Breast epithelium (tissue), 4 donors: ENCODE measurements around the gene MACROD2. TPM values are rescaled to one million over a fixed set of nuclear protein-coding genes. Genes with fewer than 3 reads are reported as not detected.

Experiments
- DNase-seq, 2 donors: peaks; one replicate each; pipeline ENCODE4 v3.0.0-alpha.2; 2019; ENCODE audit warnings: low spot score in 2 of 2
- H3K27ac ChIP-seq, 2 donors: fragments of 200-600 bp; sonication (generic) in 1 of 2; one replicate each; pipeline ENCODE4 v1.5.1; 2016 to 2019; ENCODE audit warnings: mild to moderate bottlenecking in 1 of 2
- H3K27me3 ChIP-seq, 2 donors: fragments of 200-600 bp; sonication (generic) in 1 of 2; one replicate each; pipeline versions ENCODE4 v1.5.1 to v1.6.0; 2017 to 2019; ENCODE audit warnings: control low read depth in 1 of 2, mild to moderate bottlenecking in 1 of 2
- H3K36me3 ChIP-seq: fragments of 200-600 bp; one replicate; pipeline ENCODE4 v1.5.1; 2019
- H3K4me1 ChIP-seq, 2 donors: fragments of 200-600 bp; sonication (generic); one replicate each; pipeline ENCODE4 v1.5.1; 2016 to 2019; ENCODE audit warnings: control low read depth in 1 of 2
- H3K4me3 ChIP-seq, 3 donors: fragments of 200-600 bp; sonication (generic); 1 replicate in 2 of 3; 2 replicates in 1 of 3; pipeline ENCODE4 v1.5.1; 2016 to 2019; ENCODE audit warnings: mild to moderate bottlenecking in 3 of 3, moderate library complexity in 2 of 3
- H3K9me3 ChIP-seq, 2 donors: fragments of 200-600 bp; sonication (generic) in 1 of 2; one replicate each; pipeline ENCODE4 v1.5.1; 2016 to 2019; ENCODE audit warnings: control low read depth in 1 of 2
- POLR2A ChIP-seq: fragments of 450-650 bp; IDR thresholded peaks from one replicate; pipeline ENCODE4 v1.6.1; 2016; ENCODE audit warnings: antibody characterized with exemption, mild to moderate bottlenecking, moderate library complexity
- POLR2AphosphoS5 ChIP-seq, 3 donors: sonication (generic); formaldehyde crosslinking; IDR thresholded peaks; one replicate each; pipeline ENCODE4 v1.6.1; 2017; ENCODE audit warnings: antibody characterized with exemption in 3 of 3
- intact Hi-C: fragments of 100-400 bp; cut with DNase I; formaldehyde crosslinking; loops from one replicate; pipeline ENCODE4 v1.15.1; 2023; ENCODE audit warnings: low total_unique reads
- total RNA-seq, 3 donors: library from RNA; depleted of rRNA; stranded (reverse); fragments of >200 nt; gene quantifications; one replicate each; pipeline ENCODE4 v1.1.0, GENCODE V29; 2016
- TF ChIP-seq, protein P1 (sequence below), 3 donors: fragments of 450-650 bp; IDR thresholded peaks; one replicate each; pipeline ENCODE4 v1.5.1; 2016 to 2017; ENCODE audit warnings: antibody characterized with exemption in 3 of 3, mild to moderate bottlenecking in 3 of 3, moderate library complexity in 3 of 3

The MACROD2 gene
- total RNA-seq, 3 donors from 2014 or later, result 6.7 to 26.8 (median 8.8) TPM

DNA sequence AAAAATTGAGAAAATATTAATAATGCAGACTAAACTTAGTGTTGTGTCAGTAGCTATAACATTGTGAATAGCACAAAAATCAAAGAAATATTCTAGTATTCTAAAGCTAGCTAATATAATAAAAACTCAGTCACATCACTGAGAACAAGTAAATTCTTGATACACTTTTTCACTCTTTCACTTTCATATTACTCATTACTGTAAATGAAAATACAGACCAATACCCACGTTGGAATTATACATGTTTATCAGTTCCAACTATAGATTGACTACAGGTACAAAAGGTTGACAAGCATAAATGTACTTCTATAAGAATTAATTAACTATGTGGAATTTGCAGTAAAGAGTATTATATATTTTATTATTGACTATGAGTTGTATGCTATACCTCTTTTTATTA, 1385.5 kb downstream of the MACROD2 start:
- no peaks in the 10 kb centered on the region for H3K9me3 ChIP-seq
- no peak overlapping the region for H3K27ac ChIP-seq
- H3K36me3 ChIP-seq, result no peaks in the 10 kb centered on the region
- no peaks in the 10 kb centered on the region for H3K27me3 ChIP-seq
- H3K4me1 ChIP-seq, result no peaks in the 10 kb centered on the region
- H3K4me3 ChIP-seq, result no peak overlapping the region
- intact Hi-C loops, result no loop called here
- DNase-seq, result no peak
- TF ChIP-seq, protein P1, sequence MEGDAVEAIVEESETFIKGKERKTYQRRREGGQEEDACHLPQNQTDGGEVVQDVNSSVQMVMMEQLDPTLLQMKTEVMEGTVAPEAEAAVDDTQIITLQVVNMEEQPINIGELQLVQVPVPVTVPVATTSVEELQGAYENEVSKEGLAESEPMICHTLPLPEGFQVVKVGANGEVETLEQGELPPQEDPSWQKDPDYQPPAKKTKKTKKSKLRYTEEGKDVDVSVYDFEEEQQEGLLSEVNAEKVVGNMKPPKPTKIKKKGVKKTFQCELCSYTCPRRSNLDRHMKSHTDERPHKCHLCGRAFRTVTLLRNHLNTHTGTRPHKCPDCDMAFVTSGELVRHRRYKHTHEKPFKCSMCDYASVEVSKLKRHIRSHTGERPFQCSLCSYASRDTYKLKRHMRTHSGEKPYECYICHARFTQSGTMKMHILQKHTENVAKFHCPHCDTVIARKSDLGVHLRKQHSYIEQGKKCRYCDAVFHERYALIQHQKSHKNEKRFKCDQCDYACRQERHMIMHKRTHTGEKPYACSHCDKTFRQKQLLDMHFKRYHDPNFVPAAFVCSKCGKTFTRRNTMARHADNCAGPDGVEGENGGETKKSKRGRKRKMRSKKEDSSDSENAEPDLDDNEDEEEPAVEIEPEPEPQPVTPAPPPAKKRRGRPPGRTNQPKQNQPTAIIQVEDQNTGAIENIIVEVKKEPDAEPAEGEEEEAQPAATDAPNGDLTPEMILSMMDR (IDR thresholded peaks at IDR 0.05), result no peak

DNA sequence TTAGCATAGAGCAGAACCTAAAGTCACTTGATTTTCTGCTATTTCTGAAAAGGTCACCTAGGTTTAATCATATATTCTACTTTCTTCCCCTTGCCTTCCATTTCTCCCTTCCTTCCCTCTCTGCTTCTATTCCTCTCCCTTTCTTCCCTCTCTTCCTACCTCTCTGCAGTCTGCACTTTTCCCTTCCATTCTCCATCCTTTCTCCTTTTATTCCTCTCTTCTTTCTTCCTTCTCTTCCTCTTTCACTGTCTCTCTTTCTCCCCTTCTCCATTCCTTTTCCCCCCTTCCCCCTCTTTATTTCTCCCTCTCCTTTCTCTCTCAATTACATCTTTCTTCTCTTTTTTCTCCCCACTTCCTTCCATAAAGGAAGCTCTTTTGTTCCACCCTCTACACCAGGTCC, 1391.9 kb downstream of the MACROD2 start:
- intact Hi-C loops, result no loop called here
- H3K9me3 ChIP-seq, result no peaks in the 10 kb centered on the region
- DNase-seq, result no peak
- no peak overlapping the region for H3K27ac ChIP-seq
- no peak overlapping the region for H3K4me3 ChIP-seq
- H3K36me3 ChIP-seq, result no peaks in the 10 kb centered on the region
- no peaks in the 10 kb centered on the region for H3K27me3 ChIP-seq
- no peaks in the 10 kb centered on the region for H3K4me1 ChIP-seq
- TF ChIP-seq POLR2A (no peak), POLR2AphosphoS5 (IDR thresholded peaks at IDR 0.05) (no peak)
- TF ChIP-seq, protein P1 (IDR thresholded peaks at IDR 0.05), result no peak

DNA sequence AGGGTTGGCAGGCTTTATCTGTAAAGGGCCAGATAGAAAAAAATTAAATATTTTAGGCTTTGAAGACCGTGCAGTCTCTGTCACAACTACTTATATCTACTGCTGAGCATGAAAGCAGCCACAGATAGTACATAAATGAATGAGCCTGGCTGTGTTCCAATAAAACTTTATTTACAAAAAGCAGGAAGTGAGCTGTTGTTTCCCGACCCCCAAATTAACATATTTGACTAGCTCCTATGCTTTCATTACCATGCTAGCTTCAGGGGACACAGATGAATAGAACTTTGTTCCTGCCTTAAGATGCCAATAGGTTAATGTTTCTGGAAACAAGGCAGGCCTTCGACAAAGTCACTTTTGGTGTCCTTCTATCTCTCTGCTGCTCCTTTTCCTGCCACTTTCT, 1400.1 kb downstream of the MACROD2 start:
- DNase-seq, result no peak
- TF ChIP-seq POLR2A (no peak), POLR2AphosphoS5 (IDR thresholded peaks at IDR 0.05) (no peak)
- TF ChIP-seq, protein P1 (IDR thresholded peaks at IDR 0.05), result no peak
- intact Hi-C loops, result no loop called here
- H3K27ac ChIP-seq, result no peak overlapping the region
- H3K27me3 ChIP-seq, result no peaks in the 10 kb centered on the region
- no peaks in the 10 kb centered on the region for H3K9me3 ChIP-seq
- H3K36me3 ChIP-seq, result no peaks in the 10 kb centered on the region
- no peak overlapping the region for H3K4me3 ChIP-seq
- no peaks in the 10 kb centered on the region for H3K4me1 ChIP-seq

DNA sequence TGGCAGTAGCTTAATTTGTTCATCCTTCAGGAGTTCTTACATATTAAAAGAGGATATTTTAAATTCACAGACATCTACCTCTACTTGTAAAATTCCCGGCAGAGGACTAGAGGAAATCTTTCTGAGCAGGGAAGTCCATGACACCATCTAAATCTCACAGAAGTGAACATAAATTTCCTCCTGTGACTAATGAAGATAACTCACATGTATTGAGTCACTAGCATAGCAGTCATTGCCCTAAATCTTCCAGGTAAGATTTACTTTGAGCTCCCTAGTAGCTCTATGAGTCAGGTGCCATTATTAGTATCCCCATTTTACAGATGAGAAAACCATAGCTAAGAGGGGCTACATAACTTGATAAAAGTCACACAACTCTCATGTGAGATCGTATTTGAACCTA, 1400.7 kb downstream of the MACROD2 start:
- no peaks in the 10 kb centered on the region for H3K9me3 ChIP-seq
- no peaks in the 10 kb centered on the region for H3K36me3 ChIP-seq
- H3K4me3 ChIP-seq, result no peak overlapping the region
- no peak for DNase-seq
- TF ChIP-seq, protein P1 (IDR thresholded peaks at IDR 0.05), result no peak
- no peak for TF ChIP-seq POLR2A
- TF ChIP-seq POLR2AphosphoS5 (IDR thresholded peaks at IDR 0.05), result no peak
- H3K27ac ChIP-seq, result no peak overlapping the region
- H3K27me3 ChIP-seq, result no peaks in the 10 kb centered on the region
- intact Hi-C loops, result no loop called here
- H3K4me1 ChIP-seq, result no peaks in the 10 kb centered on the region

DNA sequence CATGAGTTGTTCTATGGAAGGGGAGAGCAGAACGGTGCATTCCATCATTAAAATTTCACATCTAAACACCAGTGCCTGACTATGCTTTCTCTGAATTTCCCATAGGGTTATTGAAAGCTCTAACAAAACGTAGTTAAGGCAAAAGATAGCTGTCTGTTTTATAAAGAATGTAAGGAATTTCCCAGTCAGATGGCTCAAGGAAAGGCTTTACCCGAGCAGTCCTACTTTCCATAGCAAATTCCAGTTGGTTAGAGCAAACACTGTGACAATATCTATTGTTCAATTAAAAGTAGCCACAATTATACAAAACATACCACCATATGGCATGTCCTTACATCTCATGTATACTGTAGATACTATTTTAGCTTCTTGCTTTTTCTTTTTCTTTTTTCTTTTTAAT, 1401.6 kb downstream of the MACROD2 start:
- no peaks in the 10 kb centered on the region for H3K9me3 ChIP-seq
- H3K27ac ChIP-seq, result no peak overlapping the region

DNA sequence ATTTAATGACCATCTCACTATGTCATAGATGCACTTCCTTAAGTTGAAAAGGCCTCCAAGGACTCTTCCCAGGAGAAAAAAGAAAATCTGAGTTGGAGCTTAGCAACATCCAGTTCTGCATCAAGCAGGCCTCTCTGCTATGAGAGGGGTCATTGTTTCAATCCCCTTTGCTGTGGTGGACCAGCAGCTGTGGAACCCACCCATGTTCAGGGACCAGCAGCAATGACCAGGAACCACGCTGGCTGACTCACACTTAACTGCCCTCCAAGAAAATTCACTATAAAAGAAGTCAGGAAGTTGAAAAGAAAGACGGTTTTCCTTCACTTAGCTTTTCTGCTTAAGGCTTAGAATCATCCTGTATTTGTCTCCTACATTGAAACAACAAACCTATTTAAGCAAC, 1404.5 kb downstream of the MACROD2 start:
- Histone ChIP-seq H3K27ac (no peak overlapping the region), H3K4me1 (no peaks in the 10 kb centered on the region), H3K36me3 (no peaks in the 10 kb centered on the region), H3K27me3 (no peaks in the 10 kb centered on the region), H3K4me3 (no peak overlapping the region), H3K9me3 (no peaks in the 10 kb centered on the region)
- DNase-seq, result no peak
- intact Hi-C loops, result no loop called here
- TF ChIP-seq POLR2A, result no peak
- TF ChIP-seq, protein P1 (IDR thresholded peaks at IDR 0.05), result no peak
- TF ChIP-seq POLR2AphosphoS5 (IDR thresholded peaks at IDR 0.05), result no peak

More for the DNA sequence above, 1401.6 kb downstream of the MACROD2 start:
- DNase-seq, result no peak
- TF ChIP-seq POLR2A, result no peak
- Histone ChIP-seq H3K4me1 (no peaks in the 10 kb centered on the region), H3K4me3 (no peak overlapping the region), H3K36me3 (no peaks in the 10 kb centered on the region), H3K27me3 (no peaks in the 10 kb centered on the region)
- intact Hi-C loops, result no loop called here
